Measurements from ENCODE around the gene CD14. TPM values are rescaled to one million over a fixed set of nuclear protein-coding genes. Genes with fewer than 3 reads are reported as not detected.
"Not testable (repeated sequence)": the region's sequence is repeated elsewhere in the genome, so short reads cannot be mapped to it uniquely, and the experiment has no call there.

The CD14 gene
- polyA plus RNA-seq, 4 donors = 7.3 to 10.0 (median 8.4) TPM

DNA sequence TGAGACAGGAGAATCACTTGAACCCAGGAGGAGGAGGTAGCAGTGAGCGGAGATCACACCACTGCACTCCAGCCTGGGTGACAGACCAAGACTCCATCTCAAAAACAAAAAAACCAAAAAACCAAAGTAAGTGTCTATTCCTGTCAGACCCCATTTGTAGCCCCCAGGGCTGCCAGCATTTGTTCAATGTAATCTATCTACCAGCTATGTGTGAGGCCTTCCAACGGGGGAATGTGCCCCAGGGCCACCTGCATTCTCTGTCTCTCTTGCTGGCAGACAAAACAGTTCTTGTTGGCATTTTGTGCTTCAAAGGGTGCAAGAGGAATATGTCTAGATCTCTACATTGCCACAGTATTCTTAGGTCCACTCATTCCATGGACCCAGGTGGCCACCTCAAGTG, 34.1 kb downstream of the CD14 start:
- no peak for DNase-seq (ENCODE audit: low read depth in 4 of 4, low spot score in 3 of 4)

DNA sequence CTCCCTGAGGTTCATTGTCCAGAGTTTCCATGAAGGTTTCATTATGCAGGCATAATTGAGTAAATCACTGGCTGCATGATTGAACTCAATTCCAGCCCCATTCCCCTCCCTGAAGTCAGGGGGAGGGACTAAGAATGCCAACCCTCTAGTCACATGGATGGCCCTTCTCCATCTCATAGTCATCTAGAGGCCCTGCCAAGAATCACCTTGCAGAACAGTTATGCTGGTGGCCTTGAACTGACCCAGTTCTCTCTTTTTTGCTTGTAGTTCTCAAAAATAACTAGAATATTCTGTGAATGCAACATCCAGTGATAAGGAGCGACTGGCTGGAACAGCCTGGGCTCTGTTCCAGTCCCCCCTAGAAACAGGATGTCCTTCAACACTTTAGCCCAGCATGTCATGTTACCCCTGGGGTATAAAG, 36.6 kb downstream of the CD14 start:
- DNase-seq (ENCODE audit: low read depth in 4 of 4, low spot score in 3 of 4) = no peak

GRCh38 chr5:140595538-140596300, 37.3 kb downstream of the CD14 start:
- DNase-seq (ENCODE audit: low read depth in 4 of 4, low spot score in 3 of 4) = no peak

DNA sequence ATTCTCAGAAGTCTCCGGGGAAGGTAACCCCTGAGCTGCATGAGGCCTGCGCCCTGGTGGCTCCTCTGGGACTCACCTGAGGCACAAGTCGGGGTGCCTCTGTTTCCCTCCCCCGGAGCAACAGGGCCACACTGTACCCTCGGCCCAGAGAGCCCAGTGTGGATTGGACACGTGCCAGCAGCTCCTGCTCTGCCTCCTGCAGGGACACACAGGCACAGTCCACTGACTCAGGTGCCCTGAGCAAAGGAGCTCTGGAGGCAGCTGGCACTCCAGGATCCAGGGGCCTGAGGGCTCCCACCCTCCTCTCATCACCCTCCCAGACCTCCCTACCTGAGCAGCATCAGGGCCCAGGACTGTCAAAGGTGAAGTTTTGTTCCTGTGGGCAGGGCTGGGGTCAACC, 38.8 kb downstream of the CD14 start:
- DNase-seq (ENCODE audit: low read depth in 4 of 4, low spot score in 3 of 4) = no peak

DNA sequence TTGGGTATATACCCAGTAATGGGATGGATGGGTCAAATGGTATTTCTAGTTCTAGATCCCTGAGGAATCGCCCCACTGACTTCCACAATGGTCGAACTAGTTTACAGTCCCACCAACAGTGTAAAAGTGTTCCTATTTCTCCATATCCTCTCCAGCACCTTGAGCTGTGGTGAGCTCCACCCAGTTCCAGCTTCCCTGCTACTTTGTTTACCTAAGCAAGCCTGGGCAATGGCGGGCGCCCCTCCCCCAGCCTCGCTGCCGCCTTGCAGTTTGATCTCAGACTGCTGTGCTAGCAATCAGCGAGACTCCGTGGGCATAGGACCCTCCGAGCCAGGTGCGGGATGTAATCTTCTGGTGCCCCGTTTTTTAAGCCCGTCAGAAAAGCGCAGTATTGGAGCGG, 39.9 kb downstream of the CD14 start:
- DNase-seq (ENCODE audit: low read depth in 4 of 4, low spot score in 3 of 4) = not testable (repeated sequence)

- DNase-seq (ENCODE audit: low read depth in 4 of 4, low spot score in 3 of 4) = no peak
These were observed 41.1 kb downstream of the CD14 start for GRCh38 chr5:140591747-140592372.

- no peak for DNase-seq (ENCODE audit: low read depth in 4 of 4, low spot score in 3 of 4)
These were observed 42.1 kb downstream of the CD14 start for GRCh38 chr5:140590861-140591260.

DNA sequence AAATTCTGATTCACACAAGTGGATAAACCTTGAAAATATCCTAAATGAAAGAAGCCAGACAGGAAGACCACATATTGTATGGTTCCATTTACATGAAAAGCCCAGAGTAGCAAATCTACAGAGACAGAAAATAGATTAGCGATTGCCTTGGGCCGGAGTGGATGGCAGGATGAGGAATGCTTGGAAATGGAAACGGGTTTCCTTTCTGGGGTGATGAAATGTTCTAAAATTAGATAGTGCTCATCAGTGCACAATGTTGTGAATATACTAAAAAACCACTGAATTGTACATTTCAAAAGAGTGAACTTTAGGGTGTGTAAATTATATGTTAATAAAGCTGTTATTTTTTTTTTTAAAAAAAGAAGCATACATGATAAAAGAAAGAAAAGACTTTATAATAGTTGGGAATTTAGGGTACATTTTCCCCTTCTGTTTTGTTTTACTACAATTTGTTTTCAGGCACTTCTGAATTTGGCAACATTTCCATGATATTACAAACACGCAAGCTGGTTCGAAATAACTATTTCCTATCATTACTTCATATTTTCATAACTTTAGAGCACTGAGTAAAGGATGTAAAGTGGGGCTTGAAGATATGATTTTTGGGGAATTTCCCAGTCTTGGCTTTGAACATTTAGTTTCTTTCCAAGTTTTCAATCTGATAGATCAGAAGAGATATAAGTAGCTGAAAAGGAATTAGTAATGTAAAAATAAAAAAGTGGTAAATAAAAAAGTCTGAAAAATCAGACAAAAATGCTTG, 44.5 kb downstream of the CD14 start:
- DNase-seq (ENCODE audit: low read depth in 4 of 4, low spot score in 3 of 4) = no peak

GRCh38 chr5:140587495-140587894, 45.5 kb downstream of the CD14 start:
- DNase-seq (ENCODE audit: low read depth in 4 of 4, low spot score in 3 of 4) = no peak

Other genes with a start within 250 kb of the CD14 start
- gene ANKHD1, start 231.3 kb downstream of the CD14 start, polyA plus RNA-seq (ENCODE audit: insufficient read length in 4 of 4) = 100 to 1,000 TPM; 101 to 115 (median 108) TPM
- 10 to 100 TPM; 10.4 to 12.5 (median 12.0) TPM for gene EIF4EBP3, start 85.5 kb downstream of the CD14 start, polyA plus RNA-seq (ENCODE audit: insufficient read length in 4 of 4)
- gene SRA1, start 75.7 kb downstream of the CD14 start, polyA plus RNA-seq (ENCODE audit: insufficient read length in 4 of 4) = 10 to 100 TPM; 23.4 to 29.6 (median 26.4) TPM
- gene APBB3, start 68.6 kb downstream of the CD14 start, polyA plus RNA-seq (ENCODE audit: insufficient read length in 4 of 4) = 10 to 100 TPM; 31.3 to 39.8 (median 33.9) TPM
- 10 to 100 TPM; 83.5 to 87.5 (median 85.2) TPM for gene SLC35A4, start 68.3 kb downstream of the CD14 start, polyA plus RNA-seq (ENCODE audit: insufficient read length in 4 of 4)
- gene TMCO6, start 6.3 kb upstream of the CD14 start, polyA plus RNA-seq (ENCODE audit: insufficient read length in 4 of 4) = 10 to 100 TPM; 15.5 to 18.8 (median 16.9) TPM
- 100 to 1,000 TPM in 1 of 4 donors, 10 to 100 TPM in 3; 73.4 to 113 (median 79.0) TPM for gene NDUFA2, start 14.5 kb upstream of the CD14 start, polyA plus RNA-seq (ENCODE audit: insufficient read length in 4 of 4)
- gene IK, start 14.7 kb upstream of the CD14 start, polyA plus RNA-seq (ENCODE audit: insufficient read length in 4 of 4) = 100 to 1,000 TPM; 150 to 164 (median 156) TPM
- 10 to 100 TPM; 13.2 to 15.3 (median 14.3) TPM for gene WDR55, start 31.7 kb upstream of the CD14 start, polyA plus RNA-seq (ENCODE audit: insufficient read length in 4 of 4)
- gene DND1, start 40.4 kb upstream of the CD14 start, polyA plus RNA-seq (ENCODE audit: insufficient read length in 4 of 4) = under 1 TPM in 2 of 4 donors, not detected in 2; 0.14 to 0.29 TPM
- 10 to 100 TPM; 65.0 to 67.1 (median 66.5) TPM for gene HARS1, start 58.2 kb upstream of the CD14 start, polyA plus RNA-seq (ENCODE audit: insufficient read length in 4 of 4)
- 10 to 100 TPM; 42.7 to 47.6 (median 45.9) TPM for gene HARS2, start 58.3 kb upstream of the CD14 start, polyA plus RNA-seq (ENCODE audit: insufficient read length in 4 of 4)
- 100 to 1,000 TPM; 103 to 126 (median 118) TPM for gene ZMAT2, start 67.3 kb upstream of the CD14 start, polyA plus RNA-seq (ENCODE audit: insufficient read length in 4 of 4)
- gene PCDHA1, start 153.0 kb upstream of the CD14 start, polyA plus RNA-seq (ENCODE audit: insufficient read length in 4 of 4) = under 1 TPM in 1 of 4 donors, not detected in 3; 0.06 TPM
- gene PCDHA2, start 161.7 kb upstream of the CD14 start, polyA plus RNA-seq (ENCODE audit: insufficient read length in 4 of 4) = under 1 TPM; 0.13 to 0.30 (median 0.25) TPM
- gene PCDHA3, start 167.9 kb upstream of the CD14 start, polyA plus RNA-seq (ENCODE audit: insufficient read length in 4 of 4) = under 1 TPM; 0.25 to 0.49 (median 0.38) TPM
- 1 to 10 TPM in 2 of 4 donors, under 1 TPM in 2; 0.62 to 1.6 (median 1.1) TPM for gene PCDHA4, start 173.9 kb upstream of the CD14 start, polyA plus RNA-seq (ENCODE audit: insufficient read length in 4 of 4)
- gene PCDHA5, start 188.4 kb upstream of the CD14 start, polyA plus RNA-seq (ENCODE audit: insufficient read length in 4 of 4) = under 1 TPM in 3 of 4 donors, not detected in 1; 0.04 to 0.15 (median 0.06) TPM
- gene PCDHA6, start 194.8 kb upstream of the CD14 start, polyA plus RNA-seq (ENCODE audit: insufficient read length in 4 of 4) = under 1 TPM; 0.13 to 0.51 (median 0.47) TPM
- under 1 TPM; 0.28 to 0.51 (median 0.37) TPM for gene PCDHA7, start 201.1 kb upstream of the CD14 start, polyA plus RNA-seq (ENCODE audit: insufficient read length in 4 of 4)
- under 1 TPM in 3 of 4 donors, not detected in 1; 0.04 to 0.07 (median 0.06) TPM for gene PCDHA8, start 208.0 kb upstream of the CD14 start, polyA plus RNA-seq (ENCODE audit: insufficient read length in 4 of 4)
- under 1 TPM in 3 of 4 donors, not detected in 1; 0.01 to 0.11 (median 0.06) TPM for gene PCDHA9, start 215.2 kb upstream of the CD14 start, polyA plus RNA-seq (ENCODE audit: insufficient read length in 4 of 4)
- 1 to 10 TPM in 1 of 4 donors, under 1 TPM in 3; 0.05 to 1.7 (median 0.43) TPM for gene PCDHA10, start 222.7 kb upstream of the CD14 start, polyA plus RNA-seq (ENCODE audit: insufficient read length in 4 of 4)
- gene PCDHA11, start 235.8 kb upstream of the CD14 start, polyA plus RNA-seq (ENCODE audit: insufficient read length in 4 of 4) = under 1 TPM; 0.16 to 0.37 (median 0.27) TPM
- gene PCDHA12, start 242.1 kb upstream of the CD14 start, polyA plus RNA-seq (ENCODE audit: insufficient read length in 4 of 4) = under 1 TPM; 0.03 to 0.24 (median 0.10) TPM
- under 1 TPM in 3 of 4 donors, not detected in 1; 0.01 to 0.14 (median 0.04) TPM for gene PCDHA13, start 248.9 kb upstream of the CD14 start, polyA plus RNA-seq (ENCODE audit: insufficient read length in 4 of 4)

Data from right renal pelvis (tissue), 4 donors.